NB4 (cell line): ENCODE results near the gene OR5B12.

Experiments
- MYC ChIP-seq: IDR thresholded peaks from 2 replicates; pipeline ENCODE4 v1.6.1; 2011; ENCODE audit warnings: low read depth, low read length
- POLR2A ChIP-seq: IDR thresholded peaks from 2 replicates; pipeline ENCODE4 v1.6.1; 2011; ENCODE audit warnings: mild to moderate bottlenecking; ENCODE audit not compliant: insufficient read length; ENCODE audit errors: extremely low read depth
- TF ChIP-seq, protein P1 (sequence below): IDR thresholded peaks from one replicate; pipeline ENCODE4 v1.5.1; 2012; ENCODE audit warnings: low read depth, low read length

DNA sequence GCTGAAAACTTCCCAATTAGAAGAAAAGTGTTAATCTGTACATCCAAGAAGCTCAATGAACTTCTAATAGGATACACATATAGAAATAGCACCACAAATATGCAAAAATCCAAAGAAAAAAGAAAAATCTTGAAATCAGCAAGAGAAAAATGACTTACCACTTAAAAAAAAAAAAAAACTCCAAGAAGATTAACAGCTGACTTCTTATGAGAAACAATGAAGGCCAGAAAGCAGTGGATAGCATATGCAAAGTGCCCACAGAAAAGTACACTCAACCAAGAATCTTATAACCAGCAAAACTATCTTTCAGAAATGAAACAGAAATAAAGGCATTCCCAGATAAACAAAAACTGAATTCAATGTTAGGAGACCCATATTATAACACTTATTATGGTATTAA is 29.9 kb upstream of the OR5B12 start:
- TF ChIP-seq, protein P1, sequence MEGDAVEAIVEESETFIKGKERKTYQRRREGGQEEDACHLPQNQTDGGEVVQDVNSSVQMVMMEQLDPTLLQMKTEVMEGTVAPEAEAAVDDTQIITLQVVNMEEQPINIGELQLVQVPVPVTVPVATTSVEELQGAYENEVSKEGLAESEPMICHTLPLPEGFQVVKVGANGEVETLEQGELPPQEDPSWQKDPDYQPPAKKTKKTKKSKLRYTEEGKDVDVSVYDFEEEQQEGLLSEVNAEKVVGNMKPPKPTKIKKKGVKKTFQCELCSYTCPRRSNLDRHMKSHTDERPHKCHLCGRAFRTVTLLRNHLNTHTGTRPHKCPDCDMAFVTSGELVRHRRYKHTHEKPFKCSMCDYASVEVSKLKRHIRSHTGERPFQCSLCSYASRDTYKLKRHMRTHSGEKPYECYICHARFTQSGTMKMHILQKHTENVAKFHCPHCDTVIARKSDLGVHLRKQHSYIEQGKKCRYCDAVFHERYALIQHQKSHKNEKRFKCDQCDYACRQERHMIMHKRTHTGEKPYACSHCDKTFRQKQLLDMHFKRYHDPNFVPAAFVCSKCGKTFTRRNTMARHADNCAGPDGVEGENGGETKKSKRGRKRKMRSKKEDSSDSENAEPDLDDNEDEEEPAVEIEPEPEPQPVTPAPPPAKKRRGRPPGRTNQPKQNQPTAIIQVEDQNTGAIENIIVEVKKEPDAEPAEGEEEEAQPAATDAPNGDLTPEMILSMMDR, result no peak
- TF ChIP-seq POLR2A (no peak), MYC (no peak)
